RKO (cell line): Measurements from ENCODE around the gene BAAT.
"Not testable (repeated sequence)": the region's sequence is repeated elsewhere in the genome, so short reads cannot be mapped to it uniquely, and the experiment has no call there.

Source experiments
- DNase-seq: peaks from one replicate; pipeline ENCODE4 v3.0.0-alpha.2; 2016; ENCODE audit warnings: low spot score

The BAAT gene

DNA sequence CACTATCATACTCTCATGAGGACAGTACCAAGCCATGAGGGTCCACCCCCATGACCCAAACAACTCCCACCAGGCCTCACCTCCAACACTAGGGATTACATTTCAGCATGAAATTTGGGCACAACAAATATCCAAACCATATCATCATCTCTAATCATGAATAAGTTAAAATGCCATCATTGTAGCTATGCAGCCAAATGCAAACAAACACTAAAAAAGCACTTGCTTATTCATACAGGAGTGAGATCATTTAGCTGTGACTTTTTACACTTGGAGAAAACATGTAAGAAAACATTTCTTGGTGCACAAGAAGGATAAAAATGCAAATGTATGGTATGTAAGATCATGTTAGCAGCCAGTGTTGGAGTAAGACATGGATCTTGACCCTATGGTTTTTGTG lies 24.2 kb downstream of the BAAT start:
- DNase-seq, result no peak

DNA sequence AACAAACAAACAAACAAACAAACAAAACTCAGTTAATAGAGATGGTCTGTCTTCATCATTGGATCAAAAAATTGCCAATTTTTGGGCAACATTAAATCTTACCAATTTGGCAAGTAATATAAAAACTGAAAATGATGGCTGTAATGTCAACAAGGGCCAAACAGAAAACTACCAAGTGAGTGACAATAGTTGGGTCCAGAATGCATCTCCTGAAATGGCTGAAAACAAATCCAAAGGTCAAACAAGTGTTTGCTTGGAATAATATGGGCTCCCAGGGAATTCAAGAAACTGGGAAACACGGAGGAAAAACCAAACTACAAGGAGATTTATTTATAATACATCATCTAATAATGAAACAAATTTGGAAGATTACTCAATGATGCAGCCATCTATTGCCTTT lies 25.1 kb downstream of the BAAT start:
- DNase-seq, result no peak

DNA sequence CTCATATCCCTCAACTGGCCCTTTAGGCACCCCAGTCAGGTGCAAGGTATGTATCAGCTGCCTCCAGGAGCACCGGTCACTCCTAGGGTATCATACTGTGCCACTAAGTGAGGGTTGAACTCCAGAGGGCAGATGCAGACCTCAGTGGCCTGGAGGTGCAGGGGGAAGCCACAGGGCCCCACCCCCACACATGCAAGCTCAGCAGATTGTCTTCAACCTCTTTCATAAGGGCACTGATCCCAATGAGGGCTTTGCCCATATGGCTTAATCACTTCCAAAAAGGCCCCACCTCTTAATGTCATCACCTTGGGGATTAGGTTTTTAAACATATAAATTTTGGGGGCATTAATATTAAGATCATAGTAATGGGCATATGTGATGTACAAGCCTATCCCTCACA lies 28.2 kb downstream of the BAAT start:
- no peak for DNase-seq

DNA sequence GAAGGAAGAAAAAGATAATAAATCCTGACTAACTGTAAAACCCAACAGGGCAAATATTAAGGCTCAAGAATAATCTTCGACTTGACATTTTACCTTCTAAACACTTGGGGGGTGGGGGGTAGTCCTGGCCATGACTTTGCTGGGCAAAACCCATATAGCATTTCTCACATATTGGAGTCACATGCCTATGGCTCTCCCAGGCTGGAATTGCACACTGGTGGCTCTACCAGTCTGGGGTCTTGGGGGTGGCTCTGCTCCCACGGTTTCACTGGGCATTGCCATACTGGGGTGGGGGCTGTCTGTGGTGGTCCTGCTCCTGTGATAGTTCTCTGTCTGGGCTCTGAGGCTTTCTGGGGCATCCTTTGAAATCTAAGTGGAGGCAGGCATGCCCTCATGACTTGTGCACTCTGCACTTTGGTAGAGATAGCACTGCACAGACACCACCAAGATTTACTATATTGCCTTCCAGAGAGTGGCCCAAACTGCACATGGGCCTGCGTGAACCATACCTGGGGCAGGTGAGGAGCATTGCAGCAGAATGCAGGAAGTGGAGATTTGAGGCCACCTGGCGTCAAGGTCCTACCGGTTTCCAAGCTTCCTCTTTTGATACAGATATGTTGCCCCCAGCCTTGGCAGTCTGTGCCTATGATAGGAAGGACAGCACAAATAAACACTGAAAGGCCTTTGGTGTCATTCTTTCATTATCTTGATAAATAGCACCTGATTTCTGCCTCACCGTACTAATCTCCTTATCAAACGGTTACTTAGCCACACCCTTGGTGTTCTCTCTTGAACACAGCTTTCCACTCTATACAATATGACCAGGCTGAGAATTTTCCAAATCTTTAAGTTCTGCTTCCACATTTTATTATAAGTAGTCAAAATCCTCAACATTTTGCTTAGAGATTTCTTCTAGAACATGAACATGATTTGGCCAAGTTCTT lies 29.8 kb downstream of the BAAT start:
- no peak for DNase-seq

GRCh38 chr9:101354143-101354764 lies 30.6 kb downstream of the BAAT start:
- peak; percentile 47 for DNase-seq

- DNase-seq, result no peak
These were observed 31.1 kb downstream of the BAAT start for GRCh38 chr9:101353683-101354082.

DNA sequence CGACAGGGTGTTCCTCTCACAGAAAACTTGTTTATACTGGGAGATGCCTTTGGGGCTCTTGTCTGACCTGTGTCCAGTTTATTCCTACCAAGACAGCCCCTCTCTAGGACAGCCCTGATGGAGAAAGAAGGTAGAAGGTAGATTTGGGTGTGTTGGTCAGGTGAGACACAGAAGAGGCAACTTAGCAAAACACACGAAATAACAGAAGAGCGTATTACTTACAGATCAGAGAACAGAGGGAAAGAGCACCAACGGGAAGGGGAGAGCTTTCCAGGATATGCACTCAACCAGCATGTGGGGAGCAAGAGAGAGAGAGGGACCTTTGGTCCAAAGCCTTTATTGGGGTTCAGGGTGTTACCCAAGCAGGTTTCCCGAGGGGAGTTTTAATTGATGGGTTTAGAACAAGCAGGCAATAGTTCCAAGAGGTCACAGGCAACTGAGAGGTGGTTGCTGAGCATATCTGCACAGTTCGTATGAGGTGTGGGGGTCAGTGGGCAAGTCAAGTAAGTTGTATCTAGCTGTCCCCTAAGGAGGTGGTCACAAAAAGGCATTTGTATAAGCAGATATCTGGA lies 31.8 kb downstream of the BAAT start:
- DNase-seq, result no peak

DNA sequence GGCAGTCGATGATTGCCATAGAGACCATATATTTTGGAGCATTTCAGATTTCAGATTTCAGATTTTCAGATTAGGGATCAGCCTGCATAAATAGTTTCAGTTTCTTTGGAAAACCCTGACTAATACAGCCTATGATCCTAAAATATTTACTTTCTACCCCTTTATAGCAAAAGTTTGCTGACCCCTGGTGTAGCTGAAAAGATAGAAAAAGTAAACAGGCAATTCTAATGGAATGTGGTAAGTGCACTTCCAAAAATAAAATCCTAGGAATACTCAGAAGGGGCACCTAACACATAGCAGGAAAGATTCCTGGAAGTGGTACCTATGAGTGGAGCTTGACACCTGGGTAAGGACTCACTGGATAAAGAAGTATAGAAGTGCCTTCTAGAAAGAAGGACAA lies 34.5 kb downstream of the BAAT start:
- DNase-seq, result no peak

- DNase-seq, result no peak
These were observed 42.2 kb downstream of the BAAT start for GRCh38 chr9:101342595-101342994.

DNA sequence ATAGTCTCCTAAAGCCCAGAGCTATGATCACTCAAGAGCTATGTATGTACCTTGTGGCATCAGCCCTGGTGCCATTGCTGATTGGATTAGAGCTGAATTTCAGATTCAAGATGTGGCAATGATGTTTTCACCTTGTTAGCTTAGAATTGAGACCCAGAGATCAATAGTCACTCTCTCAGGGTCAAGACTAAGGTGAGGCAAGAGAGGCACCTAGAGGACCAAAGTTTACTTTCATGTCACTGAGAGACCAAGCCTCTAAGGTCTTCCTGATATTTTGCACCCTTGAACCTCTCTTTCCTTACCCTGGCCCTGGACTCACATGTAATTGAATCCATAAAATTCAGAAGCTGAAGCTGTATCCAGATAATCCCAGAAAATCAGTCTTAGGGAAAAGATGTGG lies 42.8 kb downstream of the BAAT start:
- no peak for DNase-seq

DNA sequence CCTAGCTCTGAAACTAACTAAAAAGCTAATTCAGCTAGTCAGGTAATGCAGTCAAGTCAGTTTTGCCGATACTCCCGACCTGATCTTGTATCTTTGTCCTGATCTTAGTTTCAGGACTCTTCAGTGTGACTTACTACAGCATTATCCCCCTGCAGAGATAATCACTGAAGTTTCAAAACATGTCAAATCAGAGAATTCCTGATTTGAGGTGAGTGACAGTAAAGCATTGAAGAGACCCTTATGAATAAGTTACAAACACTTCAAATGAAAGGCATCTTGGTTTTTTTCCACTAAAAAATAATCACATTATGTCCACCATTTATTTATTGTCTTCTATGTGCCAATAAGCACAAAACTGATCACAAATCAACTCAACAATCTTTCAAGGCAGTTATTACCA lies 47.6 kb downstream of the BAAT start:
- no peak for DNase-seq

DNA sequence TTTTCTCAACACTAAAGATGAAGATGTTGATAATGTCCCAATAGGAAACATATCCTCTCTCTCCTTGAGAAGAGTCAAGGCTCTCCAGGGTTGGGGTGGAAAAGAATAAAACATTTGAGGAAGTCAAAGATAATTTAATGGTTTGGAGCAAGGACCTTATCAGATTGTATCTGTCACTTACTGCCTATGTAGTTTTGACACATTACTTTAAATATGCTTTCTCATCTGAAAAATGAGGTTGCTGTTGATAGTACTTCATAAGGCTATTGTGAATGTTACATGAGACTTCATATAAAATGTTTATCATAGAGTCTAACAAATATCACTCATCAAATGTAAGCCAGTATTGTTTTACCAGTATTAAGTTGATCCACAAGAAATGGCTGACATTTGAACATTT lies 48.7 kb downstream of the BAAT start:
- DNase-seq, result no peak

DNA sequence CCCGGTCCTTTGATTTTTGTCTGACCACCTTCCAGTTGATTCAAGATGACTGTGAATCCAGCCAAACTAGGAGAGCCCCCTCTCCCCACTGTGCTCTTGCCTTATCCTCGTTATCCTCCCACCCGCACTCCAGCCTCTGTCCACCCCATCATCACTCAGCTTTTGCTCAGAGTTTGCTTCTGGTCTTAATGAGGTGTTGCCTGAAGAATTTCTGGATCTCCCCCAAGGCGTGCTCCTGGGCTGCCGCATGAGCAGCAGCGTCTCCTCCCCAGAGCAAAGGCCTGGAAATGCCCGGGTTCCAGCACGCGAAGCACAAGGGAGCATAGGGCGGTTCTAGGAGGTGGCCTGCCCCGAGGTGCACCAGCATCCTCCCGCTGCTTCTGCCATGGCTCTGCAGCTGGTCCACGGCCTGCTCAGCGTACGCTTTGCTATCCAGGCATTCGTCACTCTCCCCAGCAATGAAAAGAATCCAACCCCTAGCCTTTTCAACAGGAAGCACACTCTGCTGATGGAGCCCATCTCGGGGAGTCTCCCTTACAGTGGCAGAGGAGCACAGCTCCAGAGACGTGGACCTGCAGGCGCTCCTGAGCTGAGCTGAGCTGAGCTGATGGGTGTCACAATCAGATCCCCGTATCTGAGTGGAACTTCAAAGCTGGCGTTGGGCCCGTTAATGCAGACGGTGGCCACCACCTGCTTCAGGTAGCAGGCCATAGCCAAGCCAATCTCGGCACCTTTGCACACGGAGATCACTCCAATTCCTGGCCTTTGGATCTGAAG lies 50.7 kb downstream of the BAAT start:
- no peak for DNase-seq

- DNase-seq, result no peak
These were observed 51.3 kb downstream of the BAAT start for GRCh38 chr9:101333490-101333889.

DNA sequence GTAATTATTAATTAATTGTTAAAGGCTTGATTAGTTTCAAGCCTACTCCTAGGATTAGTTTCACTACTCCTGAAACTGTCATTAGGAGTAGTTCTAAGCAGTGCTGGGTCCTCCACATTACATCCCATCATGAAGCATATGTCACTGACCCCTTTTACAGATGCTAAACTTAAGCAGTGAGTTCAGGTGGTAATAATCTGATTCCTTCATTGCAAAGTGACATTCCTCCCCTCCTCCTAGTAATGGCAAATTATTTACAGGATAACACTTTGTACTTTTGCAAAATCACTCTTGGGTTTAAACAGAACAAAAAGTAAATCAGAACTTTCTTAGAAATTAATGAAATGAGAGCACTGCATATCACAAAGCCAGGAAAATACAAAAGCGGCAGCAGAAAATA lies 52.4 kb downstream of the BAAT start:
- no peak for DNase-seq

- DNase-seq, result not testable (repeated sequence)
These were observed 57.3 kb downstream of the BAAT start for GRCh38 chr9:101327422-101327909.

DNA sequence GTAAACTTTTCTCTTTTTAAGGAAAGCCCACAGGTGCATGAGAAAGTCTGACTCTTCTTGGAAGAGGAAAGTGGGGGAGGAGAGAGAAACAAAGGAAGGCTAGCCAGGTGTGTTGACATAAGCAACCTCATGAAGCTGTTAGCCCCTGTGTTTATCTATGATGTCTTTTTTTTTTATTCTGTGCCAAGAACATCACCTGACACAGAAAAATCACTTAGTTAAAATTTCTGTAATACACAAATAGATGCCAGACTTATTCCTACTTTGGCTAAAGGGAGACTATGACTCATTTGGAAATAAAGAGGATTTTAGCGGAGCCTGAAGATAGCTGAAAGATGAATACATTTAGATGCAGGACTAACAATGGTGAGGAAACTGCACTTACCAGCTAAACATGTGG lies 58.3 kb downstream of the BAAT start:
- DNase-seq, result no peak

DNA sequence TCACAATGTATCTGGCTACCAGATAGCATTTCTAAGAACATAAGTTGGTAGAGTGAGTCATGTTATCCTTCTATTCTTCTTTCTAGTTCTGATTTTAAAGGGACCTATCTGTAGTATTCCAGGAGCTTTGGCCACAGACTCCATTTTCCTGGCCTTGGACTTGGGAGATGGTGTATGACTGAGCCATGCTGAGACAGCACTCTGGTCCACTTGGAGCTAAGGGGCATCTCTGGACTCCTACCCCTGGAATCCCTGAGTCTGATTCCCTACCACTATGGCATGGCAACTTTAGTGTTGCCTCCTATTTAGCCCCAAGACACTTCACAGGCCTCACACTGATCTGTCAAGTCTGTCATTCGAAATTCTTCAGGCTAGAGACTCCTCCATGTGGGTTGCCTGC lies 58.8 kb downstream of the BAAT start:
- no peak for DNase-seq

- DNase-seq, result no peak
These were observed 59.8 kb downstream of the BAAT start for GRCh38 chr9:101325053-101325452.

DNA sequence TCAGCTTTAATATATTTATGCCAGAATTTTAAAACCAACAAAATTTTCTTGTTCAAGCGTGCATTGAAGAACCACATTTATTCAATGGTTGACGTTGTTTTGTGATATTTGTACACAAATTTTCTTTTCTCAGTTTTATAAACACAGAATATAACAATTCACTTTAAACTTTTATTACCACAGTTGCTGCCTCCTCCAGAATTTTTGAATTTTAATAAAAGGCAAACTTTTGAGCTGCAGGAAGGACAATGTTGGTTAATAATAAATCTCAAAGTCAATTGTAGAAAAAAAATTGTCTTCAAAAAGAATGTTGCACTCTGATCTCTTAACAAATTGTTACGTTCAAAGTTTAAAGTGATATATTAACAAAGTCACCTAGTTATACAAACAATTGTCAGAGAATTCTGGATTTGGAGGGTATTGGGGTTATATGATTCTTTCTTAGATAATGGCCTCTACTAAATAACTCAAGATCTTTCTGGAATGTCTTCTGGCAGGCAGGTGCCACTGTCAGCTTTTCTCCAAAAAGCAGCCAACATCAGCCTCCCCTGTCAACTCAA lies 60.5 kb downstream of the BAAT start:
- no peak for DNase-seq

DNA sequence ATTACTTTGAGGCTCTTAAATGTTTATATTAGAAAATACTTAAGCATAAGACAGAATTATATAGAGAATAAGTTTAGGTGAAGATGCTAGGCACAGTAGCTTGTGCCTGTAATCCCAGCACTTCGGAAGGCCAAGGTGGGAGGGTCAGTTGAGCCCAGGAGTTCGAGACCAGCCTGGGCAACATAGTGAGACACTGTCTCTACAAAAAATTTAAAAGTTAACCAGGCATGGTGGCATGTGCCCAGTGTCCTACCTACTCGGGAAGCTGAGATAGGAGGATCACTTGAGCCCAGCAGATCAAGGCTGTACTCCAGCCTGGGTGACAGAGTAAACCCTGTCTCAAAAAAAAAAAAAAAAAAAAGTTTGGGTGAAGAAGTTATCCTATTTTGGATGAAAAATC lies 61.7 kb downstream of the BAAT start:
- DNase-seq, result no peak

DNA sequence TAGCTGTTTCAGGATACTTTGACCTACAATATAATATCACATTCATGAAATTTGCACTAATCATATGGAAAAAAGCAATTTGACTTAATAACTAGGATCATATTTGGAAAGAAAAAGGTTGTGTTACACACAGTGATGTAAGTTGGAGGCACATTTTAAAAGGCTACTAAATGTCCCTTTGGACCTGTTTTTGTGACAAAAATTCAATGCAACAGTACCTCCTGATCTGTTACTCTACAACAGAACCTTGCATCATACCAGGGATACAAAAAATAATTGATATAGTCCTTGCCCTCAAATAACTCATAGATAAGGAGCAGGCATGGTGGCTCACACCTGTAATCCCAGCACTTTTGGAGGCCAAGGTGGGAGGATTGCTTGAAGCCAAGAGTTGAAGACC lies 67.1 kb downstream of the BAAT start:
- no peak for DNase-seq
